Peyer's patch (tissue), 4 donors: ENCODE measurements around the gene PSMB2. TPM values are rescaled to one million over a fixed set of nuclear protein-coding genes. Genes with fewer than 3 reads are reported as not detected.

ENCODE experiments used
- DNase-seq, 3 donors: peaks; one replicate each; pipeline ENCODE4 v3.0.0-alpha.2; 2017 to 2019
- H3K27ac ChIP-seq, 4 donors: fragments of 200-600 bp; sonication (generic); one replicate each; pipeline ENCODE4 v1.5.1; 2016 to 2019
- H3K27me3 ChIP-seq, 2 donors: fragments of 200-600 bp; sonication (generic); one replicate each; pipeline ENCODE4 v1.5.1; 2019
- H3K36me3 ChIP-seq, 3 donors: fragments of 200-600 bp; sonication (generic); one replicate each; pipeline ENCODE4 v1.5.1; 2016 to 2019
- H3K4me1 ChIP-seq, 4 donors: fragments of 200-600 bp; sonication (generic); one replicate each; pipeline ENCODE4 v1.5.1; 2016 to 2019
- H3K4me3 ChIP-seq, 4 donors: fragments of 200-600 bp; sonication (generic); 1 replicate in 3 of 4; 2 replicates in 1 of 4; pipeline ENCODE4 v1.5.1; 2016 to 2019; ENCODE audit warnings: mild to moderate bottlenecking in 1 of 4
- H3K9me3 ChIP-seq, 4 donors: fragments of 200-600 bp; sonication (generic); one replicate each; pipeline ENCODE4 v1.5.1; 2016 to 2019; ENCODE audit warnings: mild to moderate bottlenecking in 1 of 4
- POLR2A ChIP-seq, 2 donors: fragments of 450-650 bp; IDR thresholded peaks; one replicate each; pipeline ENCODE4 v1.5.1; 2017; ENCODE audit warnings: antibody characterized with exemption in 2 of 2, mild to moderate bottlenecking in 2 of 2, moderate library complexity in 2 of 2
- total RNA-seq, 4 donors: library from RNA; depleted of rRNA; stranded (reverse); fragments of >200 nt; gene quantifications; one replicate each; pipeline ENCODE4 v1.1.0, GENCODE V29; 2016
- TF ChIP-seq, protein P1 (sequence below), 6 experiments: fragments of 450-650 bp in 4 of 6; fragments of 200-600 bp in 2 of 6; sonication (generic) in 1 of 6; IDR thresholded peaks; one replicate each; pipeline ENCODE4 v1.5.1; 2017 to 2019; ENCODE audit warnings: antibody characterized with exemption in 6 of 6, mild to moderate bottlenecking in 3 of 6, moderate library complexity in 1 of 6

PSMB2 gene
- total RNA-seq, 4 donors from 2014 or later, result 31.5 to 79.2 (median 42.6) TPM

GRCh38 chr1:35594005-35594760 lies 47.1 kb downstream of the PSMB2 start:
- no peaks in the 10 kb centered on the region for H3K4me1 ChIP-seq
- TF ChIP-seq, protein P1, sequence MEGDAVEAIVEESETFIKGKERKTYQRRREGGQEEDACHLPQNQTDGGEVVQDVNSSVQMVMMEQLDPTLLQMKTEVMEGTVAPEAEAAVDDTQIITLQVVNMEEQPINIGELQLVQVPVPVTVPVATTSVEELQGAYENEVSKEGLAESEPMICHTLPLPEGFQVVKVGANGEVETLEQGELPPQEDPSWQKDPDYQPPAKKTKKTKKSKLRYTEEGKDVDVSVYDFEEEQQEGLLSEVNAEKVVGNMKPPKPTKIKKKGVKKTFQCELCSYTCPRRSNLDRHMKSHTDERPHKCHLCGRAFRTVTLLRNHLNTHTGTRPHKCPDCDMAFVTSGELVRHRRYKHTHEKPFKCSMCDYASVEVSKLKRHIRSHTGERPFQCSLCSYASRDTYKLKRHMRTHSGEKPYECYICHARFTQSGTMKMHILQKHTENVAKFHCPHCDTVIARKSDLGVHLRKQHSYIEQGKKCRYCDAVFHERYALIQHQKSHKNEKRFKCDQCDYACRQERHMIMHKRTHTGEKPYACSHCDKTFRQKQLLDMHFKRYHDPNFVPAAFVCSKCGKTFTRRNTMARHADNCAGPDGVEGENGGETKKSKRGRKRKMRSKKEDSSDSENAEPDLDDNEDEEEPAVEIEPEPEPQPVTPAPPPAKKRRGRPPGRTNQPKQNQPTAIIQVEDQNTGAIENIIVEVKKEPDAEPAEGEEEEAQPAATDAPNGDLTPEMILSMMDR (IDR thresholded peaks at IDR 0.05), result no peak
- no peak for TF ChIP-seq POLR2A (IDR thresholded peaks at IDR 0.05)
- H3K4me3 ChIP-seq, result no peak overlapping the region
- no peak overlapping the region for H3K27ac ChIP-seq
- no peaks in the 10 kb centered on the region for H3K36me3 ChIP-seq
- no peak for DNase-seq
- no peaks in the 10 kb centered on the region for H3K27me3 ChIP-seq
- no peaks in the 10 kb centered on the region for H3K9me3 ChIP-seq

GRCh38 chr1:35592991-35593769 lies 48.1 kb downstream of the PSMB2 start:
- Histone ChIP-seq H3K4me3 (no peak overlapping the region), H3K27me3 (no peaks in the 10 kb centered on the region), H3K36me3 (no peaks in the 10 kb centered on the region), H3K9me3 (no peaks in the 10 kb centered on the region), H3K27ac (no peak overlapping the region), H3K4me1 (no peaks in the 10 kb centered on the region)
- DNase-seq, result no peak
- no peak for TF ChIP-seq POLR2A (IDR thresholded peaks at IDR 0.05)
- TF ChIP-seq, protein P1 (IDR thresholded peaks at IDR 0.05), result no peak

- Histone ChIP-seq H3K9me3 (no peaks in the 10 kb centered on the region), H3K4me3 (no peak overlapping the region), H3K27ac (no peak overlapping the region), H3K36me3 (no peaks in the 10 kb centered on the region), H3K27me3 (no peaks in the 10 kb centered on the region), H3K4me1 (no peaks in the 10 kb centered on the region)
- TF ChIP-seq, protein P1 (IDR thresholded peaks at IDR 0.05), result no peak
- no peak for TF ChIP-seq POLR2A (IDR thresholded peaks at IDR 0.05)
- no peak for DNase-seq
Observed at GRCh38 chr1:35591211-35591610, 50.1 kb downstream of the PSMB2 start.

GRCh38 chr1:35590476-35591040 lies 50.8 kb downstream of the PSMB2 start:
- H3K9me3 ChIP-seq, result no peaks in the 10 kb centered on the region
- TF ChIP-seq, protein P1 (IDR thresholded peaks at IDR 0.05), result no peak
- no peak for TF ChIP-seq POLR2A (IDR thresholded peaks at IDR 0.05)
- no peak overlapping the region for H3K27ac ChIP-seq
- no peak for DNase-seq
- no peak overlapping the region for H3K4me3 ChIP-seq
- H3K36me3 ChIP-seq, result no peaks in the 10 kb centered on the region
- no peaks in the 10 kb centered on the region for H3K4me1 ChIP-seq
- no peaks in the 10 kb centered on the region for H3K27me3 ChIP-seq

DNA sequence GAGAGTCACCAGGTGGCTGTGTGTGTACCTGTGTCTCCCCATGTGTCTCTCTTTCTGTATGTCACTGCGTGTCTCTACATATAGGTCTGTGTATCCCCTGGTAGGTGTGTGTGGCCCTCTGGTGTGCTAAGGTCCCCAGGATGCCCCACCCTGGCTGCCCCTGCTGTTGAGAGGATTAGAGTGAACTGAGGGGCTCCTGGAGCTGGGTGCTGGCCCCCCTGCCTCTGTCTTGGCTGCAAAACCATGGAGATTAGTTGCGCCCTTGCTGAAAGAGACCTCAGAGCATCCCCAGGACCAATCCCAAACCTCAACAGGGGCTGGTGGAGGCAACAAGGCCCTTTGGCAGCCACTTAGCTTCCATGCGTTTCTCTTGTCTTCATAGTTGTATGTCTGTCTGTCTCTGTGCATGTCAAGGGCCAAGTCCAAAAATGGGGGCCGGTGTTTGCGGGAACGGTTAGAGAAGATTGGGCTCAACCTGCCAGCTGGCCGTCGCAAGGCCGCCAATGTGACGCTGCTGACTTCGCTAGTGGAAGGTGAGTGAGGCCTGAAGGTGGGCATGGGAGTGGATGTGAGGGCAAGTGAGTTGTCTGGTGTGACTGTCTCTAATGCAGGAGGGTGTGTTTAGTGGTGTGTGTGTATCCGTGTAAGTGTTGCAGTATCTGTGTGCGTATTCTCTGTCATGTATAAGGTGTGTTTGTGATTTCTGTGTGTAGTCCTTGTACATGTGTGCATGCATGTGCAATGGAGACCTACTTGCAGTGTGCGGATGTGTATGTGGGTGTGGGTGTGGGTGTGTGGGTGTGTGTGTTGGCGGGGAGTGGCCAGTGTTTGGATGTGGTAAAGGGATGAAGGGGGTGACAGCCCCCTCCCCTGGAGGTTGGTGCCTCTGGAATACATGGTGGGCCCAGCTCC lies 51.6 kb downstream of the PSMB2 start:
- no peak overlapping the region for H3K4me3 ChIP-seq
- H3K9me3 ChIP-seq, result no peaks in the 10 kb centered on the region
- H3K27ac ChIP-seq, result no peak overlapping the region
- TF ChIP-seq, protein P1 (IDR thresholded peaks at IDR 0.05), result no peak
- TF ChIP-seq POLR2A (IDR thresholded peaks at IDR 0.05), result no peak
- H3K4me1 ChIP-seq, result no peaks in the 10 kb centered on the region
- no peak for DNase-seq
- no peaks in the 10 kb centered on the region for H3K36me3 ChIP-seq
- H3K27me3 ChIP-seq, result no peaks in the 10 kb centered on the region
